ENCODE results near the gene CACHD1.

Gene CACHD1

GRCh38 chr1:64494659-64495058 lies 24.7 kb downstream of the CACHD1 start:
- Histone ChIP-seq H3K4me1 (ENCODE audit: low read length) (no peaks in the 10 kb centered on the region; the same call in none of the 2 replicates), H3K4me3 (ENCODE audit: low read length) (no peak overlapping the region), H3K4me2 (ENCODE audit: low read length) (no peak overlapping the region), H3K36me3 (replicated peaks; ENCODE audit: low read depth, low read length) (no peaks in the 10 kb centered on the region), H2AFZ (ENCODE audit: low read depth, low read length) (no peak overlapping the region), H3K27ac (ENCODE audit: low read length) (no peak overlapping the region), H3K9ac (ENCODE audit: low read length) (no peak overlapping the region), H3K9me3 (ENCODE audit: insufficient read depth, low read length) (no peaks in the 10 kb centered on the region), H3K79me2 (ENCODE audit: low read length) (no peaks in the 10 kb centered on the region), H4K20me1 (ENCODE audit: insufficient read depth, low read length) (no peaks in the 10 kb centered on the region), H3K27me3 (ENCODE audit: low read depth, low read length) (no peaks in the 10 kb centered on the region)
- TF ChIP-seq CTCF (IDR thresholded peaks at IDR 0.05; ENCODE audit: low read depth, low read length) (no peak), EZH2phosphoT487 (IDR thresholded peaks at IDR 0.05; ENCODE audit: low read depth) (no peak)

GRCh38 chr1:64495878-64496277 lies 25.9 kb downstream of the CACHD1 start:
- H3K4me2 ChIP-seq (ENCODE audit: low read length) = no peak overlapping the region
- H3K4me1 ChIP-seq (ENCODE audit: low read length) = no peaks in the 10 kb centered on the region; the same call in 1 of the 2 replicates
- no peaks in the 10 kb centered on the region for H3K9me3 ChIP-seq (ENCODE audit: insufficient read depth, low read length)
- H3K9ac ChIP-seq (ENCODE audit: low read length) = no peak overlapping the region
- H4K20me1 ChIP-seq (ENCODE audit: insufficient read depth, low read length) = no peaks in the 10 kb centered on the region
- H3K36me3 ChIP-seq (replicated peaks; ENCODE audit: low read depth, low read length) = no peaks in the 10 kb centered on the region
- H2AFZ ChIP-seq (ENCODE audit: low read depth, low read length) = no peak overlapping the region
- H3K27me3 ChIP-seq (ENCODE audit: low read depth, low read length) = no peaks in the 10 kb centered on the region
- no peaks in the 10 kb centered on the region for H3K79me2 ChIP-seq (ENCODE audit: low read length)
- no peak for TF ChIP-seq CTCF (IDR thresholded peaks at IDR 0.05; ENCODE audit: low read depth, low read length)
- TF ChIP-seq EZH2phosphoT487 (IDR thresholded peaks at IDR 0.05; ENCODE audit: low read depth) = no peak
- no peak overlapping the region for H3K27ac ChIP-seq (ENCODE audit: low read length)
- no peak overlapping the region for H3K4me3 ChIP-seq (ENCODE audit: low read length)

GRCh38 chr1:64496606-64497005 lies 26.7 kb downstream of the CACHD1 start:
- H3K4me2 ChIP-seq (ENCODE audit: low read length) = no peak overlapping the region
- no peak overlapping the region for H3K9ac ChIP-seq (ENCODE audit: low read length)
- no peaks in the 10 kb centered on the region for H3K9me3 ChIP-seq (ENCODE audit: insufficient read depth, low read length)
- H3K4me3 ChIP-seq (ENCODE audit: low read length) = no peak overlapping the region
- no peaks in the 10 kb centered on the region for H3K36me3 ChIP-seq (replicated peaks; ENCODE audit: low read depth, low read length)
- H4K20me1 ChIP-seq (ENCODE audit: insufficient read depth, low read length) = no peaks in the 10 kb centered on the region
- no peak overlapping the region for H3K27ac ChIP-seq (ENCODE audit: low read length)
- no peaks in the 10 kb centered on the region; the same call in 1 of the 2 replicates for H3K4me1 ChIP-seq (ENCODE audit: low read length)
- no peaks in the 10 kb centered on the region for H3K79me2 ChIP-seq (ENCODE audit: low read length)
- TF ChIP-seq EZH2phosphoT487 (IDR thresholded peaks at IDR 0.05; ENCODE audit: low read depth) (no peak), CTCF (IDR thresholded peaks at IDR 0.05; ENCODE audit: low read depth, low read length) (no peak)
- H2AFZ ChIP-seq (ENCODE audit: low read depth, low read length) = no peak overlapping the region
- no peaks in the 10 kb centered on the region for H3K27me3 ChIP-seq (ENCODE audit: low read depth, low read length)

GRCh38 chr1:64497088-64497883 lies 27.4 kb downstream of the CACHD1 start:
- H3K9ac ChIP-seq (ENCODE audit: low read length) = no peak overlapping the region
- TF ChIP-seq EZH2phosphoT487 (IDR thresholded peaks at IDR 0.05; ENCODE audit: low read depth) = no peak
- no peak for TF ChIP-seq CTCF (IDR thresholded peaks at IDR 0.05; ENCODE audit: low read depth, low read length)

More at GRCh38 chr1:64497088-64497883, 27.4 kb downstream of the CACHD1 start:
- Histone ChIP-seq H3K27ac (ENCODE audit: low read length) (no peak overlapping the region), H3K27me3 (ENCODE audit: low read depth, low read length) (no peaks in the 10 kb centered on the region), H3K4me2 (ENCODE audit: low read length) (no peak overlapping the region), H3K4me1 (ENCODE audit: low read length) (no peaks in the 10 kb centered on the region; the same call in 1 of the 2 replicates), H3K36me3 (replicated peaks; ENCODE audit: low read depth, low read length) (no peaks in the 10 kb centered on the region), H3K4me3 (ENCODE audit: low read length) (no peak overlapping the region), H4K20me1 (ENCODE audit: insufficient read depth, low read length) (no peaks in the 10 kb centered on the region), H2AFZ (ENCODE audit: low read depth, low read length) (no peak overlapping the region), H3K9me3 (ENCODE audit: insufficient read depth, low read length) (no peaks in the 10 kb centered on the region), H3K79me2 (ENCODE audit: low read length) (no peaks in the 10 kb centered on the region)
